Smooth muscle cell (in vitro differentiated cells): ENCODE results near the gene DUOX2. TPM values are rescaled to one million over a fixed set of nuclear protein-coding genes. Genes with fewer than 3 reads are reported as not detected.

Source experiments
- DNase-seq: peaks from one replicate; lab custom pipeline; 2025; ENCODE audit not compliant: unreplicated experiment; lab: John Stamatoyannopoulos, UW
- H2AFZ ChIP-seq: fragments of 200-600 bp; sonication (generic); 2 replicates; pipeline ENCODE4 v1.6.0; 2016; ENCODE audit warnings: antibody characterized with exemption, low read depth, mild to moderate bottlenecking
- H3F3A ChIP-seq: fragments of 200-600 bp; sonication (generic); 2 replicates; pipeline ENCODE4 v1.6.0; 2017; ENCODE audit warnings: antibody characterized with exemption, low read depth
- H3K27ac ChIP-seq: fragments of 200-600 bp; sonication (generic); 2 replicates; pipeline ENCODE4 v1.5.1; 2016; ENCODE audit warnings: low read depth, mild to moderate bottlenecking
- H3K27me3 ChIP-seq: fragments of 200-600 bp; sonication (generic); 2 replicates; pipeline ENCODE4 v1.6.1; 2016; ENCODE audit warnings: low read depth, mild to moderate bottlenecking
- H3K36me3 ChIP-seq: fragments of 200-600 bp; sonication (generic); 2 replicates; pipeline ENCODE4 v1.5.1; 2016; ENCODE audit warnings: low read depth
- H3K4me1 ChIP-seq: fragments of 200-600 bp; sonication (generic); 2 replicates; pipeline ENCODE4 v1.5.1; 2016; ENCODE audit warnings: low read depth
- H3K4me2 ChIP-seq: fragments of 200-600 bp; sonication (generic); 2 replicates; pipeline ENCODE4 v1.6.0; 2016; ENCODE audit warnings: mild to moderate bottlenecking
- H3K4me3 ChIP-seq: fragments of 200-600 bp; sonication (generic); 2 replicates; pipeline ENCODE4 v1.5.1; 2016; ENCODE audit warnings: mild to moderate bottlenecking
- H3K79me2 ChIP-seq: fragments of 200-600 bp; sonication (generic); 2 replicates; pipeline ENCODE4 v1.6.0; 2016; ENCODE audit warnings: low read depth, mild to moderate bottlenecking
- H3K9ac ChIP-seq: fragments of 200-600 bp; sonication (generic); 2 replicates; pipeline ENCODE4 v1.6.0; 2016; ENCODE audit warnings: low read depth
- H3K9me3 ChIP-seq: fragments of 200-600 bp; sonication (generic); replicated peaks from 2 replicates; pipeline ENCODE4 v1.5.1; 2016; ENCODE audit warnings: low read depth
- H4K20me1 ChIP-seq: fragments of 200-600 bp; sonication (generic); 2 replicates; pipeline ENCODE4 v1.6.0; 2016; ENCODE audit warnings: low read depth
- CTCF ChIP-seq: fragments of 200-600 bp; sonication (generic); IDR thresholded peaks from 2 replicates; pipeline ENCODE4 v1.5.1; 2017; ENCODE audit warnings: borderline replicate concordance, mild to moderate bottlenecking, antibody characterized with exemption; ENCODE audit not compliant: insufficient read depth, poor library complexity, severe bottlenecking
- WGBS: methylation state at CpG from one replicate; pipeline ENCODE4 v1.1.7; 2016; ENCODE audit warnings: low lambda C conversion rate; 5-methylcytosine and 5-hydroxymethylcytosine counted together
- polyA plus RNA-seq: library from polyadenylated mRNA; unstranded; fragments of >200 nt; fragmentation: Nextera tagmentation; extraction: Ambion mirVana; gene quantifications from 2 replicates; pipeline ENCODE4 v1.2.1, GENCODE V29; 2016
- total RNA-seq: library from RNA; depleted of rRNA; stranded (reverse); fragments of >200 nt; gene quantifications from 2 replicates; pipeline ENCODE4 v1.2.3, GENCODE V29; 2014

Gene DUOX2
- total and polyA plus RNA-seq, 2 experiments from 2014 or later = 0.34 to 1.4 TPM

- H3K27ac ChIP-seq = peak overlapping the region; percentile 96
- 73% methylated on average over 2 of the region's 2 CpGs for WGBS
- H3K4me2 ChIP-seq = peak overlapping the region; percentile 50
These were observed 22.4 kb downstream of the DUOX2 start for GRCh38 chr15:45091576-45091975.

GRCh38 chr15:45091161-45091560 is 22.8 kb downstream of the DUOX2 start:
- no peak overlapping the region for H2AFZ ChIP-seq
- no peak for TF ChIP-seq CTCF
- peaks cover 14% of the 10 kb centered on the region for H3K27me3 ChIP-seq
- H3K27ac ChIP-seq = peak overlapping the region; percentile 96
- no peak overlapping the region for H3K4me3 ChIP-seq
- peaks cover 4% of the 10 kb centered on the region for H4K20me1 ChIP-seq
- DNase-seq = no peak
- no peaks in the 10 kb centered on the region for H3K36me3 ChIP-seq
- H3F3A ChIP-seq = no peaks in the 10 kb centered on the region
- no peaks in the 10 kb centered on the region for H3K79me2 ChIP-seq
- peak overlapping the region; percentile 69 for H3K9ac ChIP-seq
- H3K4me2 ChIP-seq = peak overlapping the region; percentile 50
- H3K9me3 ChIP-seq = no peaks in the 10 kb centered on the region
- WGBS = 20% methylated on average over 7 of the region's 7 CpGs
- H3K4me1 ChIP-seq = no peaks in the 10 kb centered on the region

More at GRCh38 chr15:45091576-45091975, 22.4 kb downstream of the DUOX2 start:
- Histone ChIP-seq H2AFZ (no peak overlapping the region), H3K4me1 (no peaks in the 10 kb centered on the region), H3K9ac (no peak overlapping the region), H3F3A (no peaks in the 10 kb centered on the region), H4K20me1 (peaks cover 4% of the 10 kb centered on the region), H3K27me3 (peaks cover 16% of the 10 kb centered on the region), H3K4me3 (no peak overlapping the region), H3K79me2 (no peaks in the 10 kb centered on the region), H3K36me3 (no peaks in the 10 kb centered on the region), H3K9me3 (no peaks in the 10 kb centered on the region)
- no peak for TF ChIP-seq CTCF
- no peak for DNase-seq

- WGBS = 20% methylated on average over 3 of the region's 3 CpGs
- H3K4me1 ChIP-seq = no peaks in the 10 kb centered on the region
- H3K79me2 ChIP-seq = no peaks in the 10 kb centered on the region
- TF ChIP-seq CTCF = no peak
- H3K4me3 ChIP-seq = no peak overlapping the region
- H3F3A ChIP-seq = no peaks in the 10 kb centered on the region
- no peak for DNase-seq
- no peak overlapping the region for H2AFZ ChIP-seq
- H4K20me1 ChIP-seq = peaks cover 4% of the 10 kb centered on the region
- peak overlapping the region; percentile 96 for H3K27ac ChIP-seq
- H3K36me3 ChIP-seq = no peaks in the 10 kb centered on the region
- peak overlapping the region; percentile 75 for H3K9ac ChIP-seq
- H3K9me3 ChIP-seq = no peaks in the 10 kb centered on the region
- H3K27me3 ChIP-seq = peaks cover 6% of the 10 kb centered on the region
- peak overlapping the region; percentile 50 for H3K4me2 ChIP-seq
These were observed 24.1 kb downstream of the DUOX2 start for GRCh38 chr15:45089712-45090373.
